HG03066 (cell line): ENCODE measurements around the gene C15orf39.
"Not testable (repeated sequence)": the region's sequence is repeated elsewhere in the genome, so short reads cannot be mapped to it uniquely, and the experiment has no call there.

Source experiments
- ATAC-seq: cut with Tn5 transposase; IDR thresholded peaks from one replicate; pipeline ENCODE4 v1.9.1; 2021; ENCODE audit warnings: low read depth; ENCODE audit not compliant: unreplicated experiment

C15orf39 gene

GRCh38 chr15:75209289-75209676 is 7.6 kb downstream of the C15orf39 start:
- no peak for ATAC-seq

- no peak for ATAC-seq
Observed at GRCh38 chr15:75210811-75211230, 9.1 kb downstream of the C15orf39 start.

DNA sequence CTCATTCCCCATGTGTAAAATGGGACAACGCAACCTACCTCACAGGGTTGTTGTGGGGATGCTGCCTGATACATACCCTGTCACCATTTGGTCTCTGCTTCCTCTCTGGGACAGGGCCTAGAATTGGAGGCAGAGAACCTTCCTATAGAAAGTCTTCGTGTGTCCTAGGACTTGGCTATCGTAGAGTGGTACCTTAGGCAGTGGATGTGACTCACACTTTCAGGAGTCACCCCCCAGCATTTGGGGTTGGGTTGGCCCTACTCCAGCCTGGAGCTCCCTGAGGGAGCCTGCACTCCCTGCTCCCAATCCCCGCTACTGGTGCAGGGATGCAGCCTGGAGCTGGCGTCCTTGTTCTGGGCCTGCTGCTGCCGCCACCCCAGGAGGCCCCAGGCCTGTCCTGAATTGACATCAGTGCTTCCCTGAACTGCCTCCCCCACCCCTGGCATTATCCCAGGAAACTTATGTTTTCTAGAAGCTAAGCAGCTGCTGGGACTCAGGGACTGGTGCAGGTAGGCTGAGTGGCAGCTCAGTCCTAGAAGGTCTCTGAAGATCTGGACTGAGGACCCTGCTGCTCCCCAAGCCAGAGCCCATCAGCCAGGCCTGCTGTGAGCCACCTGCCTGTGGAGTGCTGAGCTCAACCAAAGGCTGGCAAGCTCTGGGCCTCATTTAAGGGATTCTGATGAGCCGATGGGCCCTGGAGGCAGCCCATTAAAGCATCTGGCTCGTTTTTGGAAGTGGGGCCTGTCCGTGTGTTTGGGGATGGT is 9.9 kb downstream of the C15orf39 start:
- ATAC-seq: no peak

DNA sequence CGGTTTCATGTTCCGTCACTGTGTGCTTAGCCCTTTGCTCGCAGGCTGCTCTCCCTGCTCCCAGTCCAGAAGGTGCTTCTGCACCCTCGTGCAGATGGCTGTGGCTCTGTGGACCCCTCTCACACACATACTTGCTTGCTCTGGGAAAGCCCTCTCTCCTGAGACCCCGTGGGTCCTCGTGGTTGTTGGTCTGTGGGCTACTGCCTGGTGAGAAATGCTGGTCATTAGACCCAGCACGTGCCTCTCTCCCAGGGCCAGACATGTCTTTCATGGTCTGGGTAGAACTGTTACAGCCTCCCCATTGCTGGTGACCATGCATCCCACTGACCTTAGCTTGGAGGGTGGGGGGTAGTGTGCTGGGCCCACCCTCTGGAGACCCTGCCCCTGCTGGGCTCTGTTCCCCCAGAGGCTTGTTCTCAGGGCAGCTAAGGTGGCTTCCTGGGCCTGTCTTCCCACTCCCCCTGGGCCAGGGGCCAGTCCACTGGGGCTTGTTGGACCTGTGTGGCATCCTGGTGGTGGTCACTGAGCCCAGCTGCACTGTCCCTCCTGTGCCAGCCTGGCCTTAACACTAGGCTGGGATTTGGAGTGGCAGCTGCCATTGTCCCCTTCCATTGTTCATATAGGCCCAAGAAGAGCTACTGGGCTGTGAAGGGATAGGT is 10.6 kb downstream of the C15orf39 start:
- ATAC-seq: no peak

- no peak for ATAC-seq
Observed at GRCh38 chr15:75213212-75213767, 11.6 kb downstream of the C15orf39 start.

GRCh38 chr15:75213768-75214221 is 12.1 kb downstream of the C15orf39 start:
- no peak for ATAC-seq

DNA sequence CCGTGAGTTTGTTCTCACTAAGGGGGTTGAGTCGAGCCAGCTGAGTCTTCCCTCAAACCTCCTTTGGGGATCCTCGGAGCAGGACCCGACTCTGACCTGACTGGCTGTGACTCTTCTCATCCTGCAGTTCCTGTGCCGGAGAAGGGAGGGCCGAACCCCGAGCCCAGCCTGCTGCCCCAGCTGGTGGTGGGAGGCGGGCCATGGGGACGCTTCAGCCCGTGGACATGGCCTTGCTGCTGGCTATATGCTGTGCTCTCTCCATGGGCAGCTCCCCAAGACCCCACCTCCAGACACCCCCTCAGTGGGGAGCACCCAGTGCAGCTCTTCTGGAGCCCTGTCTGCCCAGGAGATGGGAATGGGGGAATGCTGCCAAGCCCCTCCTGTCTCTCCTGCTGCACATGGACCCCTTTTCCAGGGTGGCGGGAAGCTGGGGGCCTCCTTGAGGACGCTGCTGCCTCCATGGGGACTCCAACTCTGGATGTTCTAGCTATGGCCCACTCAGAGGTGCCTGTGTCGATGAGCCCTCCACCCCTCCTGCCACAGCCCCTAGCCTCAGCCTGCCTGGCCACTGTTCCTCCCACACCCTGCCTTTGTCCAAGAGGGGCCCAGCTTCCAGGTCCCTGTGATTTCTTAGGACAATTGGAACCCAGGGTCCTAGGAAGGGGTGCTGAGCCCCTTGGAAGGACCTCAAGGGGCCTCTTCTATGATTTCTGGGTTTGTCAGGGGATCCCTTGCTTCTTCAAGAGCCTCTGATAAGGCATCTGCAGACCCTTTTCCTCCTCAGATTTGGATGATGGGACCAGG is 12.8 kb downstream of the C15orf39 start:
- no peak for ATAC-seq

GRCh38 chr15:75215107-75216004 is 13.7 kb downstream of the C15orf39 start:
- ATAC-seq: no peak

DNA sequence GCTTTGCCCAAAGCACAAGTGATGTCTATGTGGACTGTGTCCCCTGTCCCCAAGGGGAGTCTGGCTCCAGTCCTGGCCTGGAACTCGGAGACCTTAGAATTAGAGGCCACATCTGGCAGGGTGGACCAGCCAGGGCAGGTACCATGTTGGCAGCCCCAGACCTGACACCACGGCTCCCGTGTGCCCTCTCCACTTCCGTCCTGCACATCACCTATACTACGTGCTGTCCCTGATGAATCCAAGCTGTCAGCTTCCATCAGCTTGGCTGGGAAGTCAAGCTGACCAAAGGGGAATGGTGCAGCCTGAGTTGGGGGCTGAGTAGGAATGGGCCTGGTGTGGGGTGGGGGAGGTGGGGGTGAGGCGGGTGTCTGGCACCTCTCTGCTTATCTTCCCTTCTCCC is 15.3 kb downstream of the C15orf39 start:
- no peak for ATAC-seq

DNA sequence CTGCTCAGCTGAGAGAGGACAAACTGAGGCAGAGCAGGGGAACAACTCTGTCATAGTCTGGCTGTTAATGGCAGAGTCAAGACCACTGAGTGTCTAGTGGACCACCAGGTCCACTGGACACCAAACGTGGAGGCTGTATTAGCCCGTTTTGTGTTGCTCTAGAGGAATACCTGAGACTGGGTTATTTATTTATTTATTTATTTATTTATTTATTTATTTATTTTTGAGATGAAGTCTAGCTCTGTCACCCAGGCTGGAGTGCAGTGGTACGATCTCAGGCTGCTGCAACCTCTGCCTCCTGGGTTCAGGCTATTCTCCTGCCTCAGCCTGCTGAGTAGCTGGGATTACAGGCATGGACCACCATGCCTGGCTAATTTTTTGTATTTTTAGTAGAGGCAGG is 15.9 kb downstream of the C15orf39 start:
- ATAC-seq: not testable (repeated sequence)

- ATAC-seq: not testable (repeated sequence)
Observed at GRCh38 chr15:75219507-75219929, 17.8 kb downstream of the C15orf39 start.

DNA sequence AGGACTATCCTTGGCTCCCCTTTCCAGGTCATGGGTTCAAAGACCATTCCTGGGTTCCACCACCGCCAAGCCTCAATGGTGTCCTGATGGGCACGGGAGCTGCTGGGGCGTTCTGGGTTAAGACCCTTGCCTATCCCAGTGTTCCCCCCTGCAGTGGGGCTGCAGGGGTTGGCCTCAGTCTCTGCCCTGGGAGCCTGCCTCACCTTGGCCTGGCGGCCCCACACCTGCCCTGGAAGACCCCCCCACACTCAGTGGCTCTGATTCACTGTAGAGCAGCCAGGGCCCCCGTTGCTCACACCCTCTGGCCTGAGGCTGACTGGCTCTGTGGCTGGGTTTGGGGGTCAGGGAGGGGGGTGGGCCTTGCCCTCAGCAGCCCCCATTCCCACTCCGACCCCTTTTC is 22.0 kb downstream of the C15orf39 start:
- no peak for ATAC-seq

- ATAC-seq: no peak
Observed at GRCh38 chr15:75224281-75224680, 22.6 kb downstream of the C15orf39 start.

DNA sequence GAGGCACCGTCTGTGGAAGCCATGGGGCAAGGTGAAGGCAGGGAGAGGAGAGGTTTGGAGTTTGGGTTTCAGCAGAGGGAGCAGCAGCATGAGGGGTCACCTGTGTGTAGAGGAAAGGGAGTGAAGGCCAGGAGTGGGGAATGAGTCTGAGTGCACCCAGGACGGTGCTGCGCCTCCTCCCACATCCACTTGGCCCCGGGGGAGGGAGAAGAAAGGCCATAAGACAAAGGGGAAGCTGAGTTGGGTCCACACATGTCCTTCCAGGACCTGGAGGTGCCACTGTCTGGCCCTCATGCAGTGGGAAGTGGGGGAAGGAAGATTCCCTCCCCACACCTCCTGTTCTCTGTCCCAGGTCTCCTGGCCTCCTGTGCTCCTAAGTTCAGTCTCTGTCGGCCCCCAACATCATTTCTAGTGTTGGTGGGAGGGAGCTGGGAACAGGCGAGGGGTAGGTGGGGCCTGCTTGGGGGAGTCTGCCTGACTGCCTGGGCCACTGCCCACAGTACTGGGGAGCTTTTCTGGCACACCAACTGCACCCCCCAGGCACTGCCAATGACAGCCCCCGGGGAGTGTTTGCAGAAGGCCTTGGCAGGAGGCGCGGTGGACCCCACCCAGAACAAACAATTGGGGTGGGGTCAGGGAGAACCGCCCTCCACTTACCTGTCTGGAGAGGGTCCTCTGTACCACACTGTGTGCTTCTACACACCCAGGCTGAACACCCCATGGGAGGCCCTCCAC is 23.6 kb downstream of the C15orf39 start:
- ATAC-seq: not testable (repeated sequence)

DNA sequence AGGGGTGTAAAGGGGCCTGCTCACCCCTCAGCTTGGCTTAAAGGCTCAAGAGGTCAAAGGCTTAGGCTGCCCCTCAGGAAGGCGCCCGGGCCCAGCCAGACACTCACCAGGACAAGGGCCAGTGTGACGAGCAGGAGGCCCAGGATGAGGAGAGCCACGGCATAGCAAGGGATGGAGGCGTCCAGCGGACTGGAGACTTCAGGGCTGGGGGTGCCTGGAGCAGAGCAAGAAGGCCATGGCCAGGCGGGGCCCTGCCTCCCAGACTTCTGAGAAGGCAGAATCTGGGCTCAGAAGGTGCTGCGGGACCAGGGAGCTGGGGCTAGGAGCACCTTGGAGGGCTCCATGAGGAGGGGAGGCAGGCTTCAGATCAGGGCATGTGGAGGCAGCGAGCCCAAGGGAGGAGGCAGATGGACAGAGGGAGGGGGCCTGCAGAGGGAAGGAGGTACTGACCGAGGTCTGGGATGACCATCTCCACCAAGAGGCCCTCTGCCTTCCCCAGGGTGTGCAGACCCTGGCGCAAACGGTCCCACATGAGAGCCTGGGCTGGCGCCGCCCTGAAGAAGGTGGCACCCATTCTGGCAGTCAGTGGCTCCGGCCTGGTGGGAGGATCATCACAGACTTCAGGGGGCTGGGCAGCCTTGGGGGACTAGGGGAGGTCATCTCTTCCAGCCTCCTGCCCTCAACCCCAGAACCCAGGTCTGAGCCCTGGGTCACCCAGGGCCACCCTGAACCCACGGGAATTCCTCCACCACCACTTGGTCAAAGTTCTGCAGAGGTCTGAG is 24.5 kb downstream of the C15orf39 start:
- ATAC-seq: no peak

- not testable (repeated sequence) for ATAC-seq
Observed at GRCh38 chr15:75227112-75227511, 25.4 kb downstream of the C15orf39 start.

DNA sequence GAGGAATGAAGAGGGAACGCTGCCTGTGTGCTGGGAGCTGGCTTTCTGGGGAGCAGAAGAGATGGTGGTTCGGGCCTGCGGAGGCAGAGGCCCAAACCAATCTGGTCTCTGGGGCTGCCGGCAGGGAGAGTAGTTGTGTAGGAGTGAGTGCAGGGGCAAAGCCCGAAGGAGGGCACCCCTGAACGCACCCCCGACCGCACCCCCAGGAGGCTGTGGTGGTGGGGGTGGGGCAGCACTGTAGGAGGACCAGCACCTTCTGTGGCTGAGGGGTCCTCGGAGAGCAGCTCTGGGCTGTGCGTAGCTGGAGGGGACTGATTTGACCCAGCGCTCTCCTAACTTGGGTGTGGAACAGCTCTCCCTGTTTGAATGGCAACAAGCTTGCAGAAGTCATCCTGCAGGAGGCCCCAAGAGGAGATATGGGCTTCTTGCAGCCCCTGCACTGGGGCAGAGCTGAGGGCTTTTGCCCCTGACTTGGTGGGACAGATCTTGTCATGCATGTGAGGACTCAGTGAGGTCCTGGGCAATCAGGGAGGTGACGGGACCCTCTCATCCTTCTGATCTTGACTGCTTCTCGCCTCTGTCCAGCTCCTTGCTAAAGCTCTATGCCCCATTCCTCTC is 26.1 kb downstream of the C15orf39 start:
- ATAC-seq: no peak

DNA sequence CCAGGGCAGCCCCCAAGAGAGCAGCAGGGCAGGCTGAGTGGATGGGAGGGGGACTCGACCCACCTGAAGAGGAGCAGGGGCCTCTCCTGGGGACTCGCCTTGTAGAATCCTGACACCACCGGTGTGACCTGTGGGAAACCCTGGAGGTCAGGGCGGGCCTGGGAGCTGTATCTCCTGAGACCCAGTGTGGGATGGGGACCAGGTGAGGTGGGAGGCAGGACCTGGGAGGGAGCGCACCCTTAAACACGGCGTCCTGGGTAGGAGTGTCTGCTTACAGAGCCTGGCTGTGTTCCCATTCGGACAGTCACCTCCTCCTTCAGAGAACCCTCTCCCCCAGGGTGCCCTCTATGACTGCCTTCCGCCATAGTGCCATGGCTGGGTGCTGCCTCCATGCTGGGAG is 27.1 kb downstream of the C15orf39 start:
- no peak for ATAC-seq
